ENCODE data around the gene ELOVL5. TPM values are rescaled to one million over a fixed set of nuclear protein-coding genes. Genes with fewer than 3 reads are reported as not detected.

The ELOVL5 gene
- total and polyA plus RNA-seq, 2 donors (not counting 1 experiment from before 2014, with no cell fraction given) = 128 to 144 TPM

DNA sequence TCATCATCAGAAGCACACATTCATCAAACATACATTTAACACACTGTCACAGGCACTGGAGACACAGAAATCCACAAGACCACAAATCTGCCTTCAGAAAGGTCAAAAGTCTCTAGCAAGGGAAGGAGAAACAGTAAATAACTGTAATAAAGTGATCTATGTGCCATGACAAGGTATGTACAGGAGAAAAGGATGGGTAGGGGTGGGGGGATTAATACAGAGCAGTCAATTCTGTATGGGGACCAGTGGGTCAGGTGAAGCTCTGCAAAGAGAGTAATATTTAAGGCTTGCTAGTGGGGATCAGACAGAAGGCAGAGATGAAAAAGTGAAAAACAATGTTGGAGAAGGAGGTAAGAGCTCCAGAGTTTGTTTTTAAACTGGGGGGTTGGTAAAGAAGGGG, 32.6 kb downstream of the ELOVL5 start:
- H2AFZ ChIP-seq (ENCODE audit: insufficient read depth, low read depth, low read length, poor library complexity, severe bottlenecking) = no peak overlapping the region
- peak overlapping the region; percentile 2 for H3K9ac ChIP-seq (ENCODE audit: low read length)
- H3K4me2 ChIP-seq (replicated peaks; ENCODE audit: low read depth, low read length, poor library complexity, severe bottlenecking) = peak overlapping the region; percentile 28
- ATAC-seq (ENCODE audit: low read depth) (no peak), DNase-seq (no peak)
- H3K9me3 ChIP-seq (ENCODE audit: control extremely low read depth in 1 of 3, control insufficient read depth in 2 of 3, insufficient read depth in 1 of 3, low read length in 2 of 3) = peaks cover 0 to 3% (median 0%) of the 10 kb centered on the region in 3 donors
- H3K27ac ChIP-seq (ENCODE audit: low read length in 2 of 2) = peak overlapping the region in 1 of 2 donors; percentile 56
- H3K79me2 ChIP-seq (ENCODE audit: control insufficient read depth, insufficient read depth, low read length) = peaks cover 100% of the 10 kb centered on the region
- peaks cover 55 to 67% of the 10 kb centered on the region in 2 donors for H3K4me1 ChIP-seq (ENCODE audit: control insufficient read depth in 2 of 2, insufficient read depth in 2 of 2, low read length in 2 of 2)
- no peaks in the 10 kb centered on the region for H3K27me3 ChIP-seq (replicated peaks in 1 of 4; ENCODE audit: control extremely low read depth in 1 of 4, control insufficient read depth in 3 of 4, insufficient read depth in 4 of 4, low read length in 3 of 4)
- intact Hi-C loops (cut with micrococcal nuclease) = no loop called here
- H3K4me1 Mint-ChIP-seq = peaks cover 80% of the 10 kb centered on the region
- peak overlapping the region; percentile 10 for H3K4me3 Mint-ChIP-seq
- peak overlapping the region; percentile 34 for H3K27ac Mint-ChIP-seq
- peaks cover 79% of the 10 kb centered on the region for H4K20me1 ChIP-seq (ENCODE audit: control insufficient read depth, insufficient read depth, low read length, poor library complexity, severe bottlenecking)
- no peaks in the 10 kb centered on the region for H3K27me3 Mint-ChIP-seq
- TF ChIP-seq, protein P1, sequence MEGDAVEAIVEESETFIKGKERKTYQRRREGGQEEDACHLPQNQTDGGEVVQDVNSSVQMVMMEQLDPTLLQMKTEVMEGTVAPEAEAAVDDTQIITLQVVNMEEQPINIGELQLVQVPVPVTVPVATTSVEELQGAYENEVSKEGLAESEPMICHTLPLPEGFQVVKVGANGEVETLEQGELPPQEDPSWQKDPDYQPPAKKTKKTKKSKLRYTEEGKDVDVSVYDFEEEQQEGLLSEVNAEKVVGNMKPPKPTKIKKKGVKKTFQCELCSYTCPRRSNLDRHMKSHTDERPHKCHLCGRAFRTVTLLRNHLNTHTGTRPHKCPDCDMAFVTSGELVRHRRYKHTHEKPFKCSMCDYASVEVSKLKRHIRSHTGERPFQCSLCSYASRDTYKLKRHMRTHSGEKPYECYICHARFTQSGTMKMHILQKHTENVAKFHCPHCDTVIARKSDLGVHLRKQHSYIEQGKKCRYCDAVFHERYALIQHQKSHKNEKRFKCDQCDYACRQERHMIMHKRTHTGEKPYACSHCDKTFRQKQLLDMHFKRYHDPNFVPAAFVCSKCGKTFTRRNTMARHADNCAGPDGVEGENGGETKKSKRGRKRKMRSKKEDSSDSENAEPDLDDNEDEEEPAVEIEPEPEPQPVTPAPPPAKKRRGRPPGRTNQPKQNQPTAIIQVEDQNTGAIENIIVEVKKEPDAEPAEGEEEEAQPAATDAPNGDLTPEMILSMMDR (IDR thresholded peaks at IDR 0.05) = no peak
- H3K4me3 ChIP-seq (ENCODE audit: control extremely low read depth in 1 of 5, extremely low read depth in 1 of 5, insufficient read depth in 1 of 5, low read depth in 2 of 5, low read length in 4 of 5) = no peak overlapping the region
- POLR2A ChIA-PET = interaction anchor here (0.6 to 0.8 kb wide), 2 partner anchors 50 to 102 kb away, joined by 3 to 5 read pairs; no protein-coding TSS in a partner anchor
- peaks cover 2 to 12% of the 10 kb centered on the region in 2 experiments for H3K36me3 ChIP-seq (replicated peaks in 1 of 2; ENCODE audit: control extremely low read depth in 1 of 2, control insufficient read depth in 1 of 2, extremely low read depth in 1 of 2, insufficient read depth in 2 of 2, low read length in 1 of 2)
- H3K9me3 Mint-ChIP-seq (ENCODE audit: insufficient read depth) = no peaks in the 10 kb centered on the region
- CTCF ChIA-PET = interaction anchor here (0.6 to 1.0 kb wide), 2 partner anchors 29 to 95 kb away, joined by 4 read pairs; no protein-coding TSS in a partner anchor

DNA sequence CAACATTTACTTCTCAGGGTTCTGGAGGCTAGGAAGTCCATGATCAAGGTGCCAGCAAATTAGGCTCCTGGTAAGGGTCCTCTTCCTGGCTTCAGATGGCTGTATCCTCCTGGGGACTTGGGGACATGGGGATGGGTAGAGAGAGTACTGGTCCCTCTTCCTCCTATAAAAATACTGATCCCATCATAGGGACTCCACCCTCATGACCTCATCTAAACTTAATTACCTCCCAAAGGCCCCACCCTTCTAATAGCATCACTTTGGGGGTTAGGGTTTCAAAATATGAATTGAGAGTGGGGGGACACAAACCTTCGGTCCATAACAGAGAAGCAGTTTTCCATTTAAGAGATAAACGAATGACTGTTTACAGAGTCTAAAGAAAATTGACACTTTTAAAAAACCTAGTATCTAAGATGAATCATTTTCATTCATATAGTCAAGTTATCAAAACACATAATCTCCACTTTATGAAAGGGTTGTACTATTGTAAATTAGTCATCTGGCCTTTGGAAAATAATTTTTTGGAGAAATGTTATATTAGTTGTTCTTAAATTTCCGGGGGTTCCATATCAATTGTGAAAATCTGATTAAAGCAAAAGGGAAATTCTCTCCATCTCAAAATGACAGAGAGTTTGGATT, 33.5 kb downstream of the ELOVL5 start:
- intact Hi-C loops (cut with micrococcal nuclease) = no loop called here

More for the DNA sequence above, 33.5 kb downstream of the ELOVL5 start:
- Mint-ChIP-seq H3K9me3 (ENCODE audit: insufficient read depth) (no peaks in the 10 kb centered on the region), H3K4me1 (peaks cover 80% of the 10 kb centered on the region), H3K27me3 (no peaks in the 10 kb centered on the region), H3K4me3 (no peak overlapping the region), H3K27ac (peak overlapping the region; percentile 54)
- H3K36me3 ChIP-seq (replicated peaks in 1 of 2; ENCODE audit: control extremely low read depth in 1 of 2, control insufficient read depth in 1 of 2, extremely low read depth in 1 of 2, insufficient read depth in 2 of 2, low read length in 1 of 2) = peaks cover 2 to 6% of the 10 kb centered on the region in 2 experiments
- TF ChIP-seq, protein P1 (IDR thresholded peaks at IDR 0.05) = no peak
- TF ChIP-seq EZH2 (IDR thresholded peaks at IDR 0.05; ENCODE audit: borderline replicate concordance, insufficient read depth, low read depth, low read length, poor library complexity, severe bottlenecking) = no peak
- no peak for DNase-seq
- peaks cover 100% of the 10 kb centered on the region for H3K79me2 ChIP-seq (ENCODE audit: control insufficient read depth, insufficient read depth, low read length)
- peaks cover 64 to 77% of the 10 kb centered on the region in 2 donors for H3K4me1 ChIP-seq (ENCODE audit: control insufficient read depth in 2 of 2, insufficient read depth in 2 of 2, low read length in 2 of 2)
- H3K9ac ChIP-seq (ENCODE audit: low read length) = no peak overlapping the region
- no peak for ATAC-seq (ENCODE audit: low read depth)
- H3K4me2 ChIP-seq (replicated peaks; ENCODE audit: low read depth, low read length, poor library complexity, severe bottlenecking) = peak overlapping the region; percentile 29
- no CpG with 5 or more reads among the region's 3 CpGs for WGBS (ENCODE audit: insufficient coverage)
- H2AFZ ChIP-seq (ENCODE audit: insufficient read depth, low read depth, low read length, poor library complexity, severe bottlenecking) = no peak overlapping the region
- peaks cover 81% of the 10 kb centered on the region for H4K20me1 ChIP-seq (ENCODE audit: control insufficient read depth, insufficient read depth, low read length, poor library complexity, severe bottlenecking)
- H3K27ac ChIP-seq (ENCODE audit: low read length in 2 of 2) = peak overlapping the region; percentile 24 to 56
- peaks cover 0 to 3% (median 0%) of the 10 kb centered on the region in 3 donors for H3K9me3 ChIP-seq (ENCODE audit: control extremely low read depth in 1 of 3, control insufficient read depth in 2 of 3, insufficient read depth in 1 of 3, low read length in 2 of 3)
- POLR2A ChIA-PET = no interaction called here
- CTCF ChIA-PET = interaction anchor here (1.1 kb wide), 1 partner anchor 32 kb away, joined by 3 read pairs; no protein-coding TSS in a partner anchor
- no peaks in the 10 kb centered on the region for H3K27me3 ChIP-seq (replicated peaks in 1 of 4; ENCODE audit: control extremely low read depth in 1 of 4, control insufficient read depth in 3 of 4, insufficient read depth in 4 of 4, low read length in 3 of 4)
- no peak overlapping the region for H3K4me3 ChIP-seq (ENCODE audit: control extremely low read depth in 1 of 5, extremely low read depth in 1 of 5, insufficient read depth in 1 of 5, low read depth in 2 of 5, low read length in 4 of 5)
